ENCODE measurements around the gene CYP21A2.
A peak's percentile ranks its signal among the peaks of the same experiment; 100 is the strongest.
"Not testable (repeated sequence)": the region's sequence is repeated elsewhere in the genome, so short reads cannot be mapped to it uniquely, and the experiment has no call there.

Gene CYP21A2

DNA sequence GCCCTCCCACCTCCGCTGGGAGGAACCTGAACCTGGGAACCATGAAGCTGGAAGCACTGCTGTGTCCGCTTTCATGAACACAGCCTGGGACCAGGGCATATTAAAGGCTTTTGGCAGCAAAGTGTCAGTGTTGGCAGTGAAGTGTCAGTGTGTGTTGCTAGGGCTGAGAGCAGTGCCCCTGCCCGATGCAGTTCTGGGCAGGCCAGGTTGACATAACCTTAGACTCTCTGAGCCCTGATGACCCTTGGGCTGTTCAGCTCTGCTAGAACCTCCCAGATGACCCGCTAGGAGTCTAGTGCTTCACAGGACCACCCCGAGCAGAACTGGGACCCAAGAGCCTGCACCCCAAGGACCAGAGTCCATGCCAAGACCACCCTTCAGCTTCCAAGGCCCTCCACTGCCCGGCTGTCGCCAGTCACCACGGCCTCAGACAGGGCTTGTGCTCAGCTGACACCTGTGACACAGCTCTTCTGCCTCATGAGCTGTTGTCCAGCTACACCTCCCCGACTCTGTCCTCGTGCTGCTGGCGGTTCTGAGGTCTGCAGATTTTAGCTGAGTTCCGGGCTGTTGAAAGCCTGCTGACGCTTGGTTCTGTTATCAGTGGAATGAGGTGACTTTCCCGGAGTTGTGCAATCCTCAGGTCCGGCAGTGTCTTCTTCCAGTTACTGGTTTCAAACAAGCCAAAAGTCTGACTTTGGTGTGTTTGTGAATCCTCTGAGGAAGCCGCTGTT is 2.8 kb upstream of the CYP21A2 start:
- DNase-seq: not testable (repeated sequence)

DNA sequence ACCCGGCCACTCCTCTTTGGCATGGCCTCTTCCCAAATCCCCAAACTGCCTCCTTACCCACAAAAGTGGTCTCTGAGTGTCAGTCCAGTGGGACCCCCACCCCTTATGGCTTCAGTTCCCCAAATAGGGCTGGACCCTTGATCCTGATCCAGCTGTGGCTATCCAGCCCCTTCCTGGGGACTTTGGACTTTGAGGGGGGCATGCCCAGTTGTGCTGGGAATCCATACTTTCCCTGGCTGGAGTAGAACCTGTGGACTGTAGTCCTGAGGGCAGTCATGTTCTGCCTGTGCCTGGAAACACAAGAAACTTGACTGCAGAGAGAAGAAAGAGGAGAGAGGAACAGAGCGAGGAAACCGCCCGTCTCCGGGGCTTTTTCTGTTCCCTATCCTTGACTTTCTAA is 1.1 kb upstream of the CYP21A2 start:
- not testable (repeated sequence) for DNase-seq

DNA sequence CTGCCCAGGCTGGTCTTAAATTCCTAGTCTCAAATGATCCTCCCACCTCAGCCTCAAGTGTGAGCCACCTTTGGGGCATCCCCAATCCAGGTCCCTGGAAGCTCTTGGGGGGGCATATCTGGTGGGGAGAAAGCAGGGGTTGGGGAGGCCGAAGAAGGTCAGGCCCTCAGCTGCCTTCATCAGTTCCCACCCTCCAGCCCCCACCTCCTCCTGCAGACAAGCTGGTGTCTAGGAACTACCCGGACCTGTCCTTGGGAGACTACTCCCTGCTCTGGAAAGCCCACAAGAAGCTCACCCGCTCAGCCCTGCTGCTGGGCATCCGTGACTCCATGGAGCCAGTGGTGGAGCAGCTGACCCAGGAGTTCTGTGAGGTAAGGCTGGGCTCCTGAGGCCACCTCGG is 663 bp downstream of the CYP21A2 start:
- not testable (repeated sequence) for DNase-seq

DNA sequence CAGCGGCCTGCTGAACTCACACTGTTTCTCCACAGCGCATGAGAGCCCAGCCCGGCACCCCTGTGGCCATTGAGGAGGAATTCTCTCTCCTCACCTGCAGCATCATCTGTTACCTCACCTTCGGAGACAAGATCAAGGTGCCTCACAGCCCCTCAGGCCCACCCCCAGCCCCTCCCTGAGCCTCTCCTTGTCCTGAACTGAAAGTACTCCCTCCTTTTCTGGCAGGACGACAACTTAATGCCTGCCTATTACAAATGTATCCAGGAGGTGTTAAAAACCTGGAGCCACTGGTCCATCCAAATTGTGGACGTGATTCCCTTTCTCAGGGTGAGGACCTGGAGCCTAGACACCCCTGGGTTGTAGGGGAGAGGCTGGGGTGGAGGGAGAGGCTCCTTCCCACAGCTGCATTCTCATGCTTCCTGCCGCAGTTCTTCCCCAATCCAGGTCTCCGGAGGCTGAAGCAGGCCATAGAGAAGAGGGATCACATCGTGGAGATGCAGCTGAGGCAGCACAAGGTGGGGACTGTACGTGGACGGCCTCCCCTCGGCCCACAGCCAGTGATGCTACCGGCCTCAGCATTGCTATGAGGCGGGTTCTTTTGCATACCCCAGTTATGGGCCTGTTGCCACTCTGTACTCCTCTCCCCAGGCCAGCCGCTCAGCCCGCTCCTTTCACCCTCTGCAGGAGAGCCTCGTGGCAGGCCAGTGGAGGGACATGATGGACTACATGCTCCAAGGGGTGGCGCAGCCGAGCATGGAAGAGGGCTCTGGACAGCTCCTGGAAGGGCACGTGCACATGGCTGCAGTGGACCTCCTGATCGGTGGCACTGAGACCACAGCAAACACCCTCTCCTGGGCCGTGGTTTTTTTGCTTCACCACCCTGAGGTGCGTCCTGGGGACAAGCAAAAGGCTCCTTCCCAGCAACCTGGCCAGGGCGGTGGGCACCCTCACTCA is 1.4 kb downstream of the CYP21A2 start:
- not testable (repeated sequence) for DNase-seq

DNA sequence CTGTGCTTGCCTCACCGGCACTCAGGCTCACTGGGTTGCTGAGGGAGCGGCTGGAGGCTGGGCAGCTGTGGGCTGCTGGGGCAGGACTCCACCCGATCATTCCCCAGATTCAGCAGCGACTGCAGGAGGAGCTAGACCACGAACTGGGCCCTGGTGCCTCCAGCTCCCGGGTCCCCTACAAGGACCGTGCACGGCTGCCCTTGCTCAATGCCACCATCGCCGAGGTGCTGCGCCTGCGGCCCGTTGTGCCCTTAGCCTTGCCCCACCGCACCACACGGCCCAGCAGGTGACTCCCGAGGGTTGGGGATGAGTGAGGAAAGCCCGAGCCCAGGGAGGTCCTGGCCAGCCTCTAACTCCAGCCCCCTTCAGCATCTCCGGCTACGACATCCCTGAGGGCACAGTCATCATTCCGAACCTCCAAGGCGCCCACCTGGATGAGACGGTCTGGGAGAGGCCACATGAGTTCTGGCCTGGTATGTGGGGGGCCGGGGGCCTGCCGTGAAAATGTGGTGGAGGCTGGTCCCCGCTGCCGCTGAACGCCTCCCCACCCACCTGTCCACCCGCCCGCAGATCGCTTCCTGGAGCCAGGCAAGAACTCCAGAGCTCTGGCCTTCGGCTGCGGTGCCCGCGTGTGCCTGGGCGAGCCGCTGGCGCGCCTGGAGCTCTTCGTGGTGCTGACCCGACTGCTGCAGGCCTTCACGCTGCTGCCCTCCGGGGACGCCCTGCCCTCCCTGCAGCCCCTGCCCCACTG is 2.3 kb downstream of the CYP21A2 start:
- not testable (repeated sequence) for DNase-seq

DNA sequence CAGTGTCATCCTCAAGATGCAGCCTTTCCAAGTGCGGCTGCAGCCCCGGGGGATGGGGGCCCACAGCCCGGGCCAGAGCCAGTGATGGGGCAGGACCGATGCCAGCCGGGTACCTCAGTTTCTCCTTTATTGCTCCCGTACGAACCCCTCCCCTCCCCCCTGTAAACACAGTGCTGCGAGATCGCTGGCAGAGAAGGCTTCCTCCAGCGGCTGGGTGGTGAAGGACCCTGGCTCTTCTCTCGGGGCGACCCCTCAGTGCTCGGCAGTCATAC is 2.8 kb downstream of the CYP21A2 start:
- not testable (repeated sequence) for DNase-seq

DNA sequence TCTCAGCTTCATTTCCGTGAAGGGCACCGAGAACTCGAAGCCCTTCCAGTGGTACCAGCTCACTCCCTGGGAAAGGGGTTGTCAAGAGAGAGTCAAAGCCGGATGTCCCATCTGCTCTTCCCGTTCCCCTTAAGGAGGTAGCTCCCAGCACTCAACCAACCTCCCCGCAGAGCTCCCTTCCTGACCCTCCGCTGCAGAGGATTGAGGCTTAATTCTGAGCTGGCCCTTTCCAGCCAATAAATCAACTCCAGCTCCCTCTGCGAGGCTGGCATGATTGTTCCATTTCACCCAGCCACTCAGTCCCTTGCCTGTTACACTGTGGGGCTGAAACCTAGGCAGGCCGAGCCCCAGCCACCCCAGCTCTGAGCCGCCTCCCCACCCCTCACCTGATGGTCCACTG is 3.2 kb downstream of the CYP21A2 start:
- not testable (repeated sequence) for DNase-seq

DNA sequence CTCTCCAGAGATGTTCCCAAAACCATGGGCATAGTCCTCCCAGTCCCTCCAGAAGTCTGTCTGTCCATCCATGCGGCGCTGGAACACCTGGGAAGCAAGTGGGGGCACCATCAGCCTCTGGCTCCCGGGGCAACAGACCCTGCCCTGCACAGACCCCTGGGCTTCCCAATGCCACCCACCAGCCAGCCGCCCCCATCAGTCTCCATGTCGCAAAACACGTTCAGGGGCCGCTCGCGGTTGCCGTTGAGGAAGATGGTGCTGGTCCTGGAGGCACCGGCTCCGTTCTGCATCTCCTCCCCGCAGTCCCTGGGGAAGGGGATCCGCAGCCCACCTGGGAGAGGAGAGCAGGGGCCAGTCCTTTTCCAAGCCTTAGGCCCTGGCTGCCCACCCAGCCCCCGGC is 4.1 kb downstream of the CYP21A2 start:
- not testable (repeated sequence) for DNase-seq

DNA sequence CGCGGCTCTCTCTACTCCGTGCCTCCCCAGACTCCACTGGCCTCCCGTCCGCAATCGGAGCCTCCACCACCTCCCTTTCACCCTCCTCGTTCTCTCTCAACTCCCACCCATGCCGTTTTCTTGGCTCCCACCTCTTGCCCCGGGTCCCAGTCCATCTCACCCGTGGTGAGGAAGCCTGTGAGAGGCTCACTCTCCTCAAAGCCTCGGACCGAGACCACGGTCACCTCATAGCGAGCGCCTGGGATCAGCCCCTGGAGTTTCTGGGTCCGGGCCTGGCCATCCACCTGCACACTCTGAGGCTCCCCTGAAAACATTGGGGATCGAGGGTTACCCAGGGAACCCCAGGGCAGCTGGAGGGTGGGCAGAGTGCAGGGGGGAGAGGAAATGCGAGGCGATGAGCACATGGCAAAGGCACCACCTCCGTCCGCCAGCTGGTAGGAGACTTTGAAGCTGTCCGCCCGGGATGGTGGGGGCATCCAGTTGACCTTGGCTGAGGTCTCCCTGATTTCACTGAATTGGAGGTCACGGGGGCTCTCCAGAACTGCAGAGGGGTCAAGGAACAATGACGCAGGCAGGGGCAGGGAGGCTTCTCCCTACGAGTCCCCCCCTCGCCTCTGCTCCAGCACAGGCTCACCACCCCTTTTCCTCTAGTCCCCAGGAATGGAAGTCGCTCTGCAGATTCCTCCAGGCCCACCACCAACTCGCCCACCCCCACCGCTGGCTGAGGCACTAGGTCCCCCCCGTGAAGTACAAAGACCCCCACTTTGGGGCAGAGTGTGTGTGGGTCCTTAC is 5.6 kb downstream of the CYP21A2 start:
- not testable (repeated sequence) for DNase-seq

DNA sequence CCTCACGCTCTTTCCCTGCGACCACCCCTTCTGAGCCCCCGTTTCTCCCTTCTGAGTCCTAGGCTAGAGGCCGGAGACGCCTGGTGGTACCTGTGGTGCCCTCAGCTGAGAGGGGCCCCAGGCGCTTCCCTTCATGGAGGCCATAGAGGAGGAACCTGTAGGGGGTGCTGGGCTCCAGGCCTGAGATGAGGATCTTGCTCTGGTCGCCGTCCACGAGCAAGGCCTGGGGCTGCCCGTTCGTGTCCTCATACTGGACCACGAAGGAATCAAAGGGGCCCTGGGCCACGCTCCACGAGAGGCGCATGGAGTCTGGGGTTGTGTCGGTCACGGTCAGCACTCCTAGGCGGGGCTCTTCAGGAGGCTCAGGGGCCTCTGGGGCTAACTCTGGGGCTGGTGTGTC is 6.7 kb downstream of the CYP21A2 start:
- not testable (repeated sequence) for DNase-seq

DNA sequence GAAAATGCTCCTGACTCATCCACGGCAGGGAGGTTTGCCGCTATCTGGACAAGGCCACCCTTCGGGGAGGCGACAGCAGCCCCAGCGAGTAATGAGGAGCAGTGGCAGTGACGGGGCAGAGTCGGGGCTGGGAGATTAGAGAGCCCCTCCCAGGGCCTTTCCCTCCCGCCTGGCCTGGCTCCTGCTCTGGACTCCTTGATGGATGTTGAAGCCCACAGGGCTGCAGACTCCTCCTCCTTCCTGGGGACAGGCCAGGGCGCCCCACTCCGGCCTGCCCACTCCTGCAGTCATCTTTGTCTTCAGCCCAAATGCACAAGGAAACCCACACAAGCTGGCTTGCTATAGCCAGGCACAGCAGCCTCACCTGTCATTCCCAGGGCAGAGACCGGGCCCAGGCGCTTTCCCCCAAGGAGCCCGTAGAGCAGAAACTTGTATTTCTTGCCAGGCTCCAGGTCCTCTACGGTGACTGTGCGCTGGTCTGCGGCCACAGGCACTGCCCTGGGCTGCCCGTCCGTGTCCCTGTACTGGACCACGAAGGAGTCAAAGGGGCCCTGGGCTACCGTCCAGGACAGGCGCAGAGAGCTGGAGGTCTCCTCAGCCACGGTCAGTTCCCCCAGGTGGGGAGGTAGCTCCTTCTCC is 7.7 kb downstream of the CYP21A2 start:
- no peak for DNase-seq

DNA sequence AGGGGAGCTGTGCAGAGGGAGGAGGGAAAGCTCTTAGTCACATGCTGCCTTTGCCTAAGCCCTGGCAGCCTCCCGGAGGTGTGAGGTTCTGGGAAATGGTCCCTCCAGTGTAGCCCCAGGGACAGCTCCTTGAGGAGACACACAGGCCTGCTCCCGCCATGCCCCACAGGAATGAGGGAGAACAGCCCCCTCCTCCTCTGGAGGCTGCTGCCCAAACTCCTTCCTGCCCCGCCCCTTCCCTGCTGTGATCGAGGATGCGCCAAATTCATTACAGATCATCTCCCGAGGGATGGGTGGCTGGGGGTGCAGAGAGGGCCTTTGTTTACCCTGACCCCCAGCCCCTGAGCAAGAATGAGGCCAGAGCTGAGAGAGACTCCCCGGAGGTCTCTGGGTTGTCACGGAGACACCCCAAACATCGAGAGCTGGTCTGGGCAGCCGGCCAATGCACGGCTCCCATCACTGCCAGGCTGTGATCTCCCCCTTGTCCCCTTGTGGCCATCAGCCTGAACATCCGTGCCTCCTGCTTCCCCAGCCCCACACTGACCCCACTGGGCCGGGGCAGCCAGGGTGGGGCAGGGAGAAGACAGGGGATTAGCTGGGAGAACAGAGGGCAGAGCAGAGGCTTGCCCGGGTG is 8.4 kb downstream of the CYP21A2 start:
- DNase-seq: no peak

DNA sequence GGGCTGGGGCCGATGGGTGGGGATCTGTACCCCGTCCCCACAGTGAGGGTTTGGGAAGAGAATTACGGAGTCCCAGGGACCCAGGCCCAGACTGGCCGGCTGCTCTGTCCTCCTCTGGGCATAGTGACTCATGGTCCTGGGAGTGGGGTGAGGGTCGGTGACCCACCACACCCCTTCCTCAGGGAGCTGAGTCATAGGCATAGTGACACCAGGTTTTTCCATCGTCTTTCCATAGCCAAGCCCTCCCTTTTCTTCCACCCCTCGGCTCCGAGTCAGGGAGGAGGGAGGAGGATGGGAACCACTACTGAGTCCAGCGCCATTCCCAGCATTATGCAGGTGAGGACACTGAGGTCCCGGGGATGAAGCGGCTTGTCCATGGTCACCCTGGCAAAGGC is 8.9 kb downstream of the CYP21A2 start:
- no peak for DNase-seq

DNA sequence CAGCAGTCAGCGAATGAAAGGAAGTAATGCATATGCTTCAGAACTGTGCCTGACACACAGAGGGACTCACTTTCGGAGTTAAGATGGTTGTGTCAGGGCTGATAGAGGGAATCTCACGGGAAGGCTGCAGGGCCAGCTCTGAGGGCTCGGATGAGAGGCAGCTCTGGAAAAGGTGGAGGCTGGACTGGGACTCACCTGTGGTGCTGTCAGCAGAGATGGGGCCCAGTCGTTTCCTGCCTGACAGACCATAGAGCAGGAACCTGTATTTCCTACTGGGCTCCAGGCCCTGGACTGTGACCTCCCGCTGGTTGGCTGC is 9.3 kb downstream of the CYP21A2 start:
- DNase-seq: no peak

DNA sequence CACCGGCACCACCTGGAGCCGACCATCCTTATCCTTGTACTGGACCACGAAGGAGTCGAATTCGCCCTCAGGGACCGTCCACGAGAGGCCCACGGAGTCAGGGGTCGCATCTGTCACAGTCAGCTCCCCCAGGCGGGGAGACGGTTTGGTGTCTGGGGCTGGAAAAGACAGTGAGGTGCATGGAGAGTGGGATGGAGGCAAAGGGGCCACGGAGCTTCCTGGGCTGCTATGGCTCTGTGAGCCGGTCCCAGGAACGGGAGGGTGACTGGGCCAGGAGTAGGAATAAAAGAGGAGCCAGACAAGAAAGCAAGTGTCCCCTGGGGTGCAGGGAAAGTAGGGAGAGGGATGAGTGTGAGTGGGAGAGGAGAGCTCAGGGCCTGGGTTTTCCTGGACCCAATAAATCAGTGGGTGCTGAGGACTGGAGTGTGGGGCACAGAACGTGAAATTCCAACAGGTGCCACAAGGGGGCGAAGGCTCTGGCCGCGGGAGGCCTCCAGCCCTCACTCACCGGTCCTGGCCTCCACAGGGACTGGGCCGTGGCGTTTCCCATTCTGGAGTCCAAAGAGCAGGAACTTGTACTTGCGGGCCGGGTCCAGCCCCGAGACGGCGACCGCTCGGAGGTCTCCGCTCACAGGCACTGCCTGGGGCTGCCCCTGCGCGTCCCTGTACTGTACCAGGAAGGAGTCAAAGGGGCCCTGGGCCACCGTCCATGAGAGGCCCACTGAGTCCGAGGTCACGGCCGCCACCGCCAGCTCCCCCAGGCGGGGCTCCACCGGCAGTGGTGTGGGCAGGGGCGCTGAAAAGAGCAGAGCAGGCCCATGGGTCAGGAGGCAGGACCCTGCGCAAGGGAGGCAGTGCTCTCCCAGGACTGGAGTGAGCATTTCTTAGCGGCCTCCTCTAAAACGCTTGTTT is 9.9 kb downstream of the CYP21A2 start:
- peak; percentile 61 for DNase-seq

DNA sequence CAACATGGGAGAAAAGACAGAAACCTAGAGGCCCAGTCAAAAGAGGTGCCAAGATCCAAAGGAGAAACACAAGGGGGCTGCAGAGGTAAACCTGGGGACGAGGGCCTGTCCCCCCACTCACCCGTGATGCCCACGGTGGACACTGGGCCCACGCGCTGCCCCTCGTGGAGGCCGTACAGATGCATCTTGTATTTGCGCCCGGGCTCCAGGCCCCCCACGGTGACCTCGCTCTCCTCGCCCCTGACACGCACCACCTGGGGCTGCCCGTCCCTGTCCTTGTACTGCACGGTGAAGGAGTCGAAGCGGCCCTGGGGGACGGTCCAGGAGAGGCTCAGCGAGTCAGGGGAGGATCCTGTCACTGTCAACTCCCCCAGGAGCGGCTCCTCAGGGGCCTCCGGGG is 10.9 kb downstream of the CYP21A2 start:
- not testable (repeated sequence) for DNase-seq

DNA sequence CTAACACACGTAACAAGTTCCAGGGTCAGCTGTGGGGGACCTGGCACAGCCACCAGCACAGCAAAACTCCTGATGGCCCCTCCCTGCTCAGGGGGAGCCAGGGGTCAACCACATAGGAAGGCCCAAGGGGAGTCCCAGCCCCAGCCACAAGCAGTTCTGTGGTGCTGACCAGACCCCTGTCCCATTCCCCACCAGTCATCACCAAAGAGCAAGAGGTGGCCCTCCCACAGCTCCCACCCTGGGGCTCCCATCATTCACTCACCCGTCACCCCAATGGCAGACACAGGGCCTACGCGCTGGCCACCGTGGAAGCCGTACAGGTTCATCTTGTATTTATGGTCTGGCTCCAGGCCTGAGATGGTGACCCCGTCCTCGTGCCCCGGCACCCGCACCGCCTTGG is 11.5 kb downstream of the CYP21A2 start:
- not testable (repeated sequence) for DNase-seq

DNA sequence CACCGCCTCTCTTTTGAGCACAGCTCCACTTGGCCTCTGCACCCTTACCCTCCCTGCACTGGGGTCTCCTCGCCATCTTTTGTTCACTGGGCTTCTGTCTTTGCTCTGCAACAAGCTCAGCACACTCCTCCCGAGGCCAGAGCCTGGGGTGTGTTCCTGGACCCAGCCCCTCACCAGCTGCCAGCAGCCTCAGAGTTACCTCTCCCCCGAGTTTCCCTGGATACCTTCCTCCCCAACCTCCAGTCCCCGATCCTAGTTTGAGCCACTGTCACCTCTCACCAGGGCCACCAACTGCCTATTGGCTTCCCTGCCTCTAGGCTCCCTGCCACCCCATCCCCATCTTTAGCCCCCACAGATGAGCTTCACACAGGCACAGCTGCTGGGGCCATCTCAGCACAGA is 12.3 kb downstream of the CYP21A2 start:
- DNase-seq: no peak

DNA sequence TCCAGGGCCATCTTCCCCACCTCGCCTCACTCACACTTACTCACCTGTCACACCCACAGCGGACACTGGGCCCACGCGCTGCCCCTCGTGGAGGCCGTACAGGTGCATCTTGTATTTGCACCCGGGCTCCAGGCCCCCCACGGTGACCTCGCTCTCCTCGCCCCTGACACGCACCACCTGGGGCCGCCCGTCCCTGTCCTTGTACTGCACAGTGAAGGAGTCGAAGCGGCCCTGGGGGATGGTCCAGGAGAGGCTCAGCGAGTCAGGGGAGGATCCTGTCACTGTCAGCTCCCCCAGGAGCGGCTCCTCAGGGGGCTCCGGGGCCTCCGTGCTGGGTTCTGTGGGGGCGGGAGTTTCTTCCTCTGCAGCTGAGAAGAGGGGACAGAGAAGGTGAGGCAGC is 14.4 kb downstream of the CYP21A2 start:
- not testable (repeated sequence) for DNase-seq

DNA sequence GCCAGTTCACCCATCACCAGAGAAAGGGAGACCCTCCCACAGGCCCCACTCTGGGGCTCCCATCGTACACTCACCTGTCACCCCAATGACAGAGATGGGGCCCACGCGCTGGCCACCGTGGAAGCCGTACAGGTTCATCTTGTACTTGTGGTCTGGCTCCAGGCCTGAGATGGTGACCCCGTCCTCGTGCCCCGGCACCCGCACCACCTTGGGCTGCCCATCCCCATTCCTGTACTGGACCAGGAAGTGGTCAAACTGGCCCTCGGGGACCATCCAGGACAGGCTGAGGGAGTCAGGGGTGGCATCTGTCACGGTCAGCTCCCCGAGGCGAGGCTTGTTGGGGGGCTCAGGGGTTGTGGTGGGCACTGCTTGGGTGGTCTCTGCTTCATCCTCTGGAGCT is 15.1 kb downstream of the CYP21A2 start:
- not testable (repeated sequence) for DNase-seq

DNA sequence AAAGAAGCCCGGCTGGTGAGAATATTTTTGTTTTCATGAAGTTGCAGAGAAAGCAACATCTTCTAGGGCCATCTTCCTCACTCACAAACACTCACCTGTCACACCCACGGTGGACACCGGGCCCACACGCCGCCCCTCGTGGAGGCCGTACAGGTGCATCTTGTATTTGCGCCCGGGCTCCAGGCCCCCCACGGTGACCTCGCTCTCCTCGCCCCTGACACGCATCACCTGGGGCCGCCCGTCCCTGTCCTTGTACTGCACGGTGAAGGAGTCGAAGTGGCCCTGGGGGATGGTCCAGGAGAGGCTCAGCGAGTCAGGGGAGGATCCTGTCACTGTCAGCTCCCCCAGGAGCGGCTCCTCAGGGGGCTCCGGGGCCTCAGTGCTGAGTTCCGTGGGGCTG is 17.5 kb downstream of the CYP21A2 start:
- not testable (repeated sequence) for DNase-seq
